NCI-H524 (cell line): ENCODE results near the gene CHSY1.
"Not testable (repeated sequence)": the region's sequence is repeated elsewhere in the genome, so short reads cannot be mapped to it uniquely, and the experiment has no call there.

Source experiments
- DNase-seq, 2 experiments: peaks; one replicate each; lab custom pipeline; 2025; lab: John Stamatoyannopoulos, UW

Gene CHSY1

GRCh38 chr15:101135532-101136166, 116.2 kb downstream of the CHSY1 start:
- DNase-seq = no peak

GRCh38 chr15:101134780-101135179, 117.1 kb downstream of the CHSY1 start:
- DNase-seq = no peak

GRCh38 chr15:101133751-101134261, 118.0 kb downstream of the CHSY1 start:
- peak; percentile 76 to 86 for DNase-seq

GRCh38 chr15:101133181-101133460, 118.7 kb downstream of the CHSY1 start:
- DNase-seq = no peak

GRCh38 chr15:101132390-101133180, 119.3 kb downstream of the CHSY1 start:
- DNase-seq = no peak

- DNase-seq = no peak
Observed at GRCh38 chr15:101131489-101132389, 120.1 kb downstream of the CHSY1 start.

- DNase-seq = no peak
Observed at GRCh38 chr15:101129851-101130380, 121.9 kb downstream of the CHSY1 start.

- no peak for DNase-seq
Observed at GRCh38 chr15:101128221-101129015, 123.4 kb downstream of the CHSY1 start.

GRCh38 chr15:101127506-101128076, 124.3 kb downstream of the CHSY1 start:
- DNase-seq = peak; percentile 98 to 99

GRCh38 chr15:101126618-101127505, 125.0 kb downstream of the CHSY1 start:
- DNase-seq = peak; percentile 81 to 84

GRCh38 chr15:101125881-101126428, 125.9 kb downstream of the CHSY1 start:
- DNase-seq = not testable (repeated sequence)
